ENCODE data around the gene SLC4A3. TPM values are rescaled to one million over a fixed set of nuclear protein-coding genes. Genes with fewer than 3 reads are reported as not detected.

Gene SLC4A3
- total and polyA plus RNA-seq, 2 of the 8 experiments (the other 6 are each of a cell fraction or from before 2014, with no cell fraction given) = 4.8 to 7.4 TPM

GRCh38 chr2:219598308-219599078, 28.9 kb upstream of the SLC4A3 start (continued):
- TF ChIP-seq CHD7 (IDR thresholded peaks at IDR 0.05; ENCODE audit: insufficient replicate concordance, low read length) (no peak), USF2 (IDR thresholded peaks at IDR 0.05; ENCODE audit: low read length) (no peak), GABPA (IDR thresholded peaks at IDR 0.05; ENCODE audit: borderline replicate concordance, insufficient read depth, low read length) (no peak), RBBP5 (IDR thresholded peaks at IDR 0.05; ENCODE audit: borderline replicate concordance, low read depth, low read length) (no peak), KDM5A (IDR thresholded peaks at IDR 0.05; ENCODE audit: low read length) (no peak), ATF3 (IDR thresholded peaks at IDR 0.05; ENCODE audit: insufficient read depth, low read depth, low read length) (no peak), KDM1A (IDR thresholded peaks at IDR 0.05; ENCODE audit: borderline replicate concordance, low read length) (no peak), SIRT6 (IDR thresholded peaks at IDR 0.05; ENCODE audit: low read length) (no peak)
